Stimulated activated CD8-positive, alpha-beta memory T cell treated with anti-CD3 and anti-CD28 coated beads, Interleukin-4, amount 100 ng/mL, for 4 hours (primary cell): ENCODE results near the gene PDLIM7.

Source experiments
- DNase-seq, 2 donors: peaks; one replicate each; pipeline ENCODE4 v3.0.0-alpha.2; 2020; ENCODE audit warnings: low read depth in 2 of 2, low spot score in 1 of 2

Gene PDLIM7

DNA sequence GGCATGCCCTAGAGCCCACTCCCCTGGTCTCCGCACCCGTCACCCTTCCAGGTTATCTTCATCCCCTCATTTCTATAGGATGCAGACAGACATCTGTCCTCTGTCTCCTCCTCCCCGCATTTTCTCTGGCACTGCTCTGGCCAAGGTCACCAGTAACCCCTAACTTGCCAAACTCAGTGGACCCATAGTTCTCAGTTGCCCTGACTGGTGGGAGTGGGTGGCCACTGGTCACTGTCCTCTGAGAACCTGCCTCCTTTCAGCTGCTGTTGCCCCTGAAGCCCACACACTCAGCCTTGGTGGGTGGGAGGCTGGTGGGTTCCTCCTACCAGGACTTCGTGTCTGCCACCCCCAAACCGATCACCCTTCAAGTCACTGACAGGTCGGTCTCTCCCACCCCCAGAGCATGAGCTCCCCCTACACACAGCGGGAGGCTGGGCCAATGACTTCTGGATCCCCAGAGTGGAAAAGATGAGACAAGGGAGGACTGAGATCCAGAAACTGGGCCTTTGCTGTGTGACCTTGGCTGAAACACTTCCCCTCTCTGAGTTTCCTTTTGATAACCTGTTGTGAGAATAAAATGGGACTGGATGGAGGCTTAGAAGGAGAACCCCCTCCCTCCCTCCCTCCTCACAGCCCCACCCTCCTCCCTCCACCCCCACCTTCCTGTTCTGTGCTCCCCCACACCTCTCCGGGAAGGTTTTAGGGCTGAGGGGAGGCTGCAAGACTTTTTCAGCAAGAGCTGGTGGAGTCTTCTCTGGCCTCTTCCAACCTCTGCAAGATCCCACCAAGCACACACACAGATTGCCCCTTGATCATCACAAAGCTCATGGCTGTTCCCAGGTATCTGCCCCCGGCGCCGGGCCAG, 21.6 kb downstream of the PDLIM7 start:
- DNase-seq: no peak

DNA sequence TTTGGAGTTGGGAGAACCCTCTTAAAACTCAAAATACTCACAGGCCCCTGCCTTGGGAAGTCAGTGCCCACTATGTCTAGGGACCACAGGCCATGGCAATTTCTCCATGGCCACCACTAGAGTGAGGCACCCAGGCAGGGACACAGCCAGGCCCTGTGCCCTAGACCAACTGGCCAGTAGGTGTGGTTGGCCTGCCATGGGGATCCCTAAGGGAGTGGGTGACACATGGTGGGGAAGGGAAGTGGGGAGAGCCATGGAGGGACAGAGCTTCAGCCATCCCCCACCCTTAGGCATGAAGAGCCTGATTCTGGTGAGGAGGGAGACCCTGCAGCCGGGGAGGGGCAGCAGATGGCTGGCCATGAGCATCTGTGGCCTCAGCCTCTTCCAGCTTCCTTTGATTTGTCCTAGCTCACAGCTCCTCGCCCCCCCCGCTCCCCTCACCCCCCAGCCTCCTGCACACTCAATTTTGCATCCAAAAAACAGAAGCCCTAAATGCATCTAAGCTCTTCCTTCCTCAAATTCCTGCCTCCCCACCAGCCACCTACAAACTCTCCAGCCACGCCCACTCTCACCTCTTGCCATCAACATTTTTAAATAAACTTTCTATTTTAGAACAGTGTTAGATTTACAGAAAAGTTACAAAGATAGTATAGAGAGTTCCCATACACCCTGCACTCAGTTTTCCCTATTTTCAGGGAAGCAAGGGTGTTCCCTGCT, 22.4 kb downstream of the PDLIM7 start:
- no peak for DNase-seq

DNA sequence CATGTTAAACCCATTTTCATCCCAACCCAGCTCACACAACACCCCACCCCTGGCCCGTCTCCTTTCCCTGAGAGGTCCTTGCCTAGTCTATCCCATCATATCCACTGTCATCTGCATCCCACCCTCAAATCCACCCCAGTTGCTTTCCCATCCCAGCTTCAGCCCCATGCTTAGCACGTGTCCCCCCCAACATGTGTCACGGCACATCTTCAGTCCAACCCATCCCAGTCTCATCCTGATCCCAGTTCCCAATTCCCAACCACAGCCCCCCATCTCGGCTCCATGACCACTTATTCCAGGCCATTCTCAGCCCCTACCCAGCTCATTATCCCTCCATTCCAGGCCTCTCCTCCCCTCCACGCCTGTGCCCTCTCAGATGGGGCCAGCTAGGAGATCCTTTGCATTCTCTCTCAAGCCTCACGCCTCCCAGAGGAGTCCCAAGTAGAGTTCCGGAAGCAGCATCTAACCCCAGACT, 23.4 kb downstream of the PDLIM7 start:
- DNase-seq: no peak

DNA sequence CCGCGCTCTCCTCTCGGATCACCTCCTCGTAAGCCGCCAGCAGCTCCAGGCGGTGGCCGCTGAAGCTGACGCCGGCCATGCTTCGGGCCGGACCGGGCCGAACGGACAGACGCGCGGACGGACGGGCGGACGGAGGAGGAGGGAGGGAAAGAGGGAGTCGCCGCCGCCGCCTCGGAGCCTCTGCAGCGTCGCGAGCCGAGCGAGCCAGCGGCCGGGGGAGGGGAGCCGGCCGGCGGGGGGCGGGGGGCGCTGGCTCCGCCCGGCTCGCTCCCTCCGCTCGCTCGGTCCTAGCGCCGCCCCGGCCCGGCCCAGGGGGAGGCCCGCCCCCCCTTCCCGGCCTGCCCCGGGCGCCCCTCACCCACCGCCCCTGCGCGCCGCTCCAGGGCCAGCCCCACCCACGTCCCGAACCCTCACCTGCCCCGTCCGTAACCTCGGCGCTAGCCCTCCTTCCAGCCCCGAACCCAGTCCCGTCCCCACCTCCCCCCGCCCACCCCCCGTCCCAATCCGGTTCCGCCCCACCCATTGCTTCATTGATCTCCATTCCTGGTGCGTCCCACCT, 23.9 kb downstream of the PDLIM7 start, which contains the start of gene DBN1:
Gene DBN1 (minus strand): TSS at position 192 of the 559 bp plus-strand sequence. CDS start 113 bp downstream, at position 79.
- DNase-seq: no peak

DNA sequence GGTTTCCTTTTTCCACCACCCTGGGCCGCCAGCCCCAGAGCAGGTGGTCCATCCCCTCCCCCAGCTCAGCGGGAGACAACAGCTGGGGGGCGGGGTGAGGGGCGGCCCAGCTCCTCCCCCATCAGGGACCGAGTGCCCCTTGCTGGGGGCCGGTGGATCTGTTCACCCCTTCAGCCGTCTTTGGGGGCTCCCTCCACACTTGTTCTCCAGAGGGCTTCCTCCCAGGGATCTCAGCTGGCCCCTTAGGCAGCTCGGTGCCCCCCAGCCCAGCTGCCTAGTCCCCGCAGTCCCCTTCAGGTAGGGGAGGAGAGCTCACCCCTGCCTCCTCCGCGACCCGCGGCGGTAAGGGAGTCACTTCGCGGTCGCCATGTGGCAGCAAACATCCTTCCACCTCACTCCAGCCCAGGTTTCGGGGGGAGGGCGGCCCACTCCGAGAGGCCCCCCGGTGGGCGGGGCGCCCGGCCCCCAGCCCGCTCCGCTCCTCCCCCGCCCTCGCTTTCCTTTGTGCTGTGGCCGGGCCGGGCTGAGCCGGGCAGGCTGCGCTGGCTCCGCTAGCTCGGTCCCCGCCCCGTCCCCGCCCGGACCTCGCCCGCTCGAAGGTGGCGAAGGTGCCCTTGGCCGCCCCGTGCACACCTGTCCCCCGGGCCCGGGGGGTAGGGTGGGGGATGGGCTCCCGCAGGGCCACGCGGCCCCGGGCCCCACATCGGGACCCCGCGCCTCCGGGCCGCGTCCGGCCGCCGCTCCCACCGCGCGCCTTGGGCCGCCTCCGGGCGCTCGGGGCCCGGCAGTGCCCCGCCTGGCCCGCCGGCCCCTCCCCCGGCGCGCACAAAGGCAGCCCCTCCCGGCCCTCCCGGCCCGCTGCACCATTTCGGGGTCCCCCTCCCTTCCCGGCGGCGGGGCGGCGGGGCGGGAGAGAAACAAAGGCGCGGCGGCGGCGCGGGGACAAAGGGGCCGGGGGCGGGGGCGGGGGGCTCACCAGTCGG, 24.7 kb downstream of the PDLIM7 start:
- peak in 1 of 2 donors; percentile 67 for DNase-seq

DNA sequence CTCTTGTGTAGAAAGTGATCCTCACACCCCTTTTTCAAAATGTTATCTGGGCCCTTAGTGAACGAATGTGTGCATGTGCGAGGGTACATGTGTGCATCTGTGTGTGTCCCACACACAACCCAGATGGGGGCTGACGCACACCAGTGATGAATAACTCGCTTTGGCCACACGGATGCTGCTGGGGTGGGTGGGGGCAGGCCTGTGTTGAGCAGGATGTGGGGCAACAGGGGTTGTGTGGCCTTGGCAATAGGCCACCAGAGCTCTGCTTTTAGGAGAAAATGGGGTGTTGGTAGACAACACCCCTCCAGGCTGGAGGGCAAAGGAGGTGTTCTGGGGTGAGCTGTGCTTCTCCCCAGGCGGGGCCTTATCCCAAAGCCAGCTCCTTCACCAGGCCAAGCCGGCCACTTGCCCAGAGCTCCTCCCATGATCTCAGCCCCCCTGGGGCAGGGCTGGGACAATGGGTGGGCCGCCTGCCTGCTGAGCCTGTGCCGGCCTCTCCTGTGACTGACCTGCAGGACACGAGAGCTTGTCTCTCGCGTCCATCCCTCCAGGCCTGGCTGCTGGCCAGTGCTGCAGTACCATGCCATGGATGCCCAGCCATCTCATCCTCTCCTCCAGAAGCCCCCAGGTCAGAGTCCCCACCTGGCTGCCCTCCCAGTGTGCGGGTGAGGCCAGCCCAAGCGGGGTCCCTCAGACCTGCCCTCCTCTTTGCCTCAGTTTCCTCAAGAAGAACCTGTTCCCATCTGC, 25.6 kb downstream of the PDLIM7 start:
- peak in 1 of 2 donors; percentile 67 for DNase-seq

DNA sequence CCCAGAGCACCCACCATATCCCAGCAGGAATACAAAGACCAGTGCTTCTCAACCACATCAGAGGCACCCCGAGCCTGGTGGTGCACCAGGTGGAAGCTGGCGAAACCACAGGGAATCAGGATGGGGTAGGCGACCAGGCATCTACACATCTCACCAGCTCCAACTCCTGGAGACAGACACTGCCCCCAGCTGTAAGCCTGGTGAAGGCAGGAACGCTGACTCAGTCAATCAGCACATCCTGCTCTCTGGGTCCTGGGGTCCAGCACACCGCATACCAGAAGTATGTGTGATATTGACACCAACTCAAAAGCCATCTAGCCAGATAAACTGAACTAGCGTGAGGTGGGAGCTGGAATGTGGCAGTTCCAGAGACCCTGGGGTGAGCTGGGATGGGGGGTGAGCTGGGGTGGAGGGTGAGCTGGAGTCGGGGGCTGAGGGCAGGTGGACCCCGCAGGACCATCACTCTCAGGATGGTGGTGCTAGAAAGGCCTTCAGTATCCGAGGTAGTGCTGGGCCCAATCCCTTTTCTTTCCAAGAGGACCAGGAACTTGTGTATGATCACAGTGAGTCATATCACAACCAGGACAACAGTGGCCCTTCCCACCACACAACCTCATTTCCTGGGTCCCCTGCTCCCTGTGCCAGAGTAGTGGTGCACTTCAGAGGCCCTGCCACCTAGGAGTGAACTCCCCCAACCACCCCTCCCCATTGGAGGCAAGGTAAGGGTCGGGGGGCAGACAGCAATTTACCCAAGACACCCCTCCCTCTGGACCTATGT, 26.5 kb downstream of the PDLIM7 start:
- DNase-seq: no peak

DNA sequence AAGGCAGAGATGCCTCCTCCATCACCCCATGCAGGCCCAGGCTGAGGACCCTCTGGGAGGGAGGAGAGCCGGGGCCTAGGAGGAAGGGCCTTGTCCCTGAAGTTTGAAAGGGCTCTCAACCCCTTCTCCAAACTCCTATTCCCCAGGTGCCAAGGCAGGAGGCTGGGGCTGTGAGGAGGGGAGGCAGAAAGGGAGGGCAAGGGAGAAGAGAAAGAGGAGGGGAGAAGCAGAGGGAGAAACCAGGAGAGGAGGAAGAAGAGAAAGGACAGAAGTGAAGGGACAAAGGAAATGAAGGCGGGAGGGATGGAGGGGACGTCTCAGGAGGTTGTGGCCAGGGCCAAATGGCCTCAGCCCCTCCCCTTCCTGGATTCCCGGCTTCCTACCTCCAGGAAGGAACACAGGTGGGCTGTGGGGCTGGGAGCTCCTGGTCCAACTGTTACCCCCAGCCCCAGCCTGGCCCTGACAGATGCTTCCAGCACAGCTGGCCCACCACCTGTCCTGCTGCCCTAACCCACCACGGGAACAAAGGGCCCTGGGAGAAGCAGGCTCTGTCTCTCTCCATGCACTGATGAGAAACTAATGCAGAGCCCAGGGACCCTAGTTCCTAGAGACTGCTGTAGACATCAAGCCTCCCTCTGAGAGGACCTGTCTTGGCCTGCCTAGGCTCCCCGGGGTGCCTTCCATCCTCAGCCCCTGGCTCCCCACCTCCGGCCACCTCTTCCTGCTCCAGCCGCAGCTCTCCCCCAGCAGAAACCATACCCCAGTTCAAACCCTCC, 27.5 kb downstream of the PDLIM7 start:
- DNase-seq: no peak

DNA sequence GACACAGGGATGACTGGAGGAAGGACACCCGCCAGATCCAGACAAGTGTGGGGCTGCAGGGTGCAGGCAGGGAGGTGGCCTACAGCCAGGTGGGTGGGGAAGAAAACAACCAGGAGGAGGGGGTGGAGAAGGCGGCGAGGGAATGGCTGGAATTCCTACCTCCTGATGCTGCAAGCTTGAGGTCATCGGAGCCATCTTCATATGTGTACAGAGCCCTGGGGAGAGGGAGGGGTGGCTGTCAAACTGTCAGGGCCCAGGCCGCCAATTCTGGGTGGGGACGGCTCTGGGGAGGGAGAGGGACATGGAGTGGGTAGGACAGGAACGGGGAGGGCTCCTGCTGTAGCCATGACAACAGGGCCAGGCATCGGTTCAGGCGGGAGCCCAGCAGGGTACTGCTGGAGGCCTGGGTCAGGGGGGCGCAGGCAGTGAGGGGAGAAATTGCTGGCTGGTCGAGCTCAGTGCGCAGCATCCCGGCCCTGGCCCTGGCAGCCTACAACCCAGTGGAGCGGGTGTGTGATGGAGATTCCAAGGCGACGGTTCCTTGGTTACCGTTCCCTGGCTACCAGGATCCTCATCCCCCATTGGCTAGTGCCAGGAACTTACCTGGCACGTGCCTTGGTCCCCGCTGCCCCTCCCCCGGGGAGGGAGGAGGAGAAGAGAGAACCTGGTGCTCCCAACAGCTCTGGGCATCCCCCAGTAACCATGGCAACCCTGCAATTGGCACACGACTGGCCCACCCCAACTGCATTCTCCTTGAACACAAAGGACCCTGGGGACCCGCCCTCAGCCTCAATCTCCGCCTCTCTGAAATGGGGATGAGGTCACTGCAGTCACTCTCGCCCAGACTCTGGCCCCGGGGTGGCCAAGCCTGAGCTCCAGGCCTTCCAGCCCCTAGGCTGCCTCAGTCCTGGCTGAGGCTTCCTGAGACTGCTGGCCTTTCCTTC, 28.4 kb downstream of the PDLIM7 start:
- no peak for DNase-seq

DNA sequence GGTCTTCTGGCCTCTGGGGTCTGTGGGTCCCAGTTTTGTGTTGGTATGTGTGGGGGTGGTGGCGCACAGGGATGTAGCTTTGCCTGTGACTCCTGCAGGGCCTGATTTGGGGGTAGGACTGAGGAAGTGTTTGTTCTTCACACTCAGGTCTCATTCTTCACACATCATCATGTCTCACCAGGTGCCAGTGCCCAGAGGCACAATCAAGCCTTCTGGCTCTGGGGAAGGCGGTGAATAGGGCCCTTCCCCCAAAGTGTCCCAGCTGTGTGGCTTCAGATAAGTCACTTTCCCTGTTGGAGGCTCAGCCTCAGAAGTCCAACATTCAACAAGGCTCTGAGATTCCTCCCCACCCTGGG, 29.1 kb downstream of the PDLIM7 start:
- no peak for DNase-seq

DNA sequence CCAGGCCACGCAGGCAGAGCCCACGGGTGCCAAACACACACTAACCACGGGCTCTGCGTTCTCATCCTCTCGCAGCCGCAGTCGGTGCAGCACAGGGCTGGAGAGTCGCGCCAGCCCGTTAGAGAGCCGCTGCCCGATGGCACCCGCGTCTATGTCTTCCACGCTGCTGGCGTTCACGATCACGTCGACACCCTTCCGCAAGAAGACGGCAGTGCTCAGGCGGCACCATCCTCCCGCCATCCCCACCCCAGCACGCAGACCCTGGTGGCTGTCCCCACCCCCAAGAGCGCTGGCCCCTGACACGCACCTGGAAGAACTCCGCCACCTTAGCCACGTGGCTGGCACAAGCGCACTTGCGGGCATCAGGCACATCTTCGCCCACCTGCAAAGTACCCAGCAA, 30.0 kb downstream of the PDLIM7 start:
- no peak for DNase-seq

DNA sequence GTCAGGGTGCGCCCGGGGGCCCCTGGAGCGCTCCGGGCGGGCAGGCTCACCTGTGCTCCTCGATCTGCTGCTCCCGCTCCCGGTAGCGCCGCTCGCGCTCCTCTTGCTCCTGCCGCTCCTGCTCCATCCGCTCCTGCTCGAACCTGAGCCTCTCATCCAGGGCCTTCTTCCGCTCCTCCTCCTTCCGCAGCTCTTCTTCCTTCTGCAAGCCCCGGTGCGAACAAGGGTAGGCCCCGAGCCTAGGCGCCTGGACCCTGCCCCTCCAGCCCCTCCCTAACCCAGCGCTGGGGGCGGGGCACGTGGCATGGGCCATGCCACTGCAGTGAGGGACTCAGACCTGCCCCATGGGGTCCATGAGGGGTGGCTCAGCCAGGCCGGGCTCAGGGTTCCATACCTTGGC, 30.5 kb downstream of the PDLIM7 start:
- DNase-seq: no peak

DNA sequence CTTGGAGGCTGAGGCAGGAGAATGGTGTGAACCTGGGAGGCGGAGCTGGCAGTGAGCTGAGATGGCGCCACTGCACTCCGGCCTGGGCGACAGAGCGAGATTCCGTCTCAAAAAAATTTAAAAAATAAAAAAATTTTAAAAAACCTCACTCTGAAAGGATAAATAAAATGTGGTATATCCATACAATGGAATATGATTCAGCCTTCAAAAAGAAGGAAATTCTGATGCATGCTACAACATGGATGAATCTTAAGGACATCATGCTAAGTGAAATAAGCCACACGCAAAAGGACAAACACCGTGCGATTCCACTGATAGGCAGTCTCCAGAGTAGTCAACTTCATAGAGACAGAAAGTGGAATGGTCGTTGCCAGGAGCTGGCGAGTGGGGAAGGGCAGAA, 32.4 kb downstream of the PDLIM7 start:
- DNase-seq: no peak

DNA sequence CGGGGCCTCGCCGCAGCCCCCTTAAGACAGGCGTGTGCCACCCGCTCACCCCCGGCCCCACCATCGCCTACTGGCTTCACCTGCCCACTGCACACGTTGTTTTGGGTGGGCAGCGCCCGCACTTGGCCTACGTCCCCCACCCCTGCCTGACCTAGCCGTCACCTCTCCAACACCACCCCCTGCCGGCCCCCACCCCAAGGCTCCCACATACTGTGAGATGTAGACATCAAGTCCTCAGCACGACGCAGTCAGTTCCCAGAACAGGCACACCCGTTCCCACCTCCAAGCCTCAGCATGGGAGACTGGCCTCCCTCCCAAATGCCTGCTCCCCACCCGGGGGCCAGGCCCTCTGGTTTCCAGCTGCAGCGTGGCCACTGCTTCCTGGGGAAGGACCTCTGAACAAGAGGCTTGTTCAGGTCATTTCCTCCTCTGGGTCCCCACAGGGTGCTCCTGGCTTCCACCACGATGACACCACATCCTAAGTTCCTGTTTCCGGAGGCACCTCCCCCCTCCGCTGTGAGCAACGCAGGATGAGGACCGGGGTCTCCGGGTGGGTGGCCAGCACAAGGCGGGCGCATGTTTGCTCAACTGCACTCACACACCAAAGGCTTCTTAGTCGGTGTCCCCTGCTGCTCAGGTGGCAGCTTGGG, 35.3 kb downstream of the PDLIM7 start:
- no peak for DNase-seq

DNA sequence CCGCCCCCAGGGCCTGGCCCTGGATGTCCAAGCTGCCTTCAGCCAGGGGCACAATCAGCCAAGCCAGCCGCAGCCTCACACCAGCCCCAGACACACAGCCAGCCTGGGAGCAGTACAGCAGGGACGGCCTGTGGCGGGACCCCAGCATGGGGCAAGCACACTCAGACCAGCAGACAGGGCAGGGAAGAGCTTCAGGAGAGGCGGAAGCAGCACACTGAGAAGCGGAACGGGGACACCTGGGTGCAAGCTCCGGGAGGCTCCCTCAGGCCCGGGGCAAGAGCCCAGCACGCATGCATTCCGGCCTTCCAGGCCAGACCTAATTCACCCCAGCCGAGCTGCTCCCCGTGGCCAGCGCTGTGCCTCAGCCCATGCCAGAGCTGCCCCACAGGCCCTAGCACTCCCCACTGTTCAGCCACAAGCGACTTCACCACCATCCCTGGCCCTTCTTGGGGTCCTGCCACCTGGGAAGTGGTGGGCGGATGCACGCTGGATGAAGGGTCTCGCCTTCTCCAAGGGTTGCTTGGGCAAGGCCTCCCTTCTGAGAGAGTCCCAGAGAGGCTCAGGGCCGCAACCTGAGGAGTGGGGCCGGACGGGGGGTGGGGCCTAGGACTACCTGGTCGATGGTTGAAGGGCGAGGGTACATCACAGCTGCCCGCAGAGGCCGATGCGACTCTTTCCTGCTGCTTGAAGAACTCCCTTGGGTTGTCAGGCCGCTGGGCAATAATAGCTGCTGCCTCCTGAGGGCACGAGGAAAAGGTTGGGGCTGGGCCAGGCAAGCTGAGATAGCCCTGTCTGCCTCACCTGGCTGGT, 37.4 kb downstream of the PDLIM7 start:
- DNase-seq: no peak

DNA sequence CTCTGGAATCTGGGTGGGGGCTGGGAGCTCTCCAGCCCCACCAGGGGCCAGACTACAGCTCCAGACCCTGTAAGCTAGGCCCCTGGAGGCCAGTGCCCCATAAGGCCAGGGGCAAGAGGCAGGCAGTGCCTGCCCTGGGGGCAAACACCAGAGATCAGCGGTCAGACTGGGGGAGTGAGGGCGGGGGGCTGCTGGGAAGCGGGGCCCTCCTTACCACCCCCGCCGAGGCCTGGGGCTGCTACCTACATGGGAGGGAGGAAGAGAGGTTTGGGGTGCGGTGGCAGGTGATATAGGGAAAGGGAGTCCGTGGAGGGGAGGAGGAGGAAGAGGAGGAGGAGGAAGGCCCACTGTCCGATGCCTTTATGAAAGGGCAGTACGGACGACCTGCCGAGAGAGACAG, 38.0 kb downstream of the PDLIM7 start:
- no peak for DNase-seq
